ENCODE data around the gene ENTPD1. TPM values are rescaled to one million over a fixed set of nuclear protein-coding genes. Genes with fewer than 3 reads are reported as not detected.

Gene ENTPD1
- total and polyA plus RNA-seq, 10 of the 15 experiments (the other 5 are each of a cell fraction or from before 2014, with no cell fraction given): 110 to 413 (median 161) TPM

- no peak for TF ChIP-seq IRF4 (IDR thresholded peaks at IDR 0.05; ENCODE audit: low read depth, low read length)
- no peak for TF ChIP-seq HDAC2 (IDR thresholded peaks at IDR 0.05)
- TF ChIP-seq, protein P1, sequence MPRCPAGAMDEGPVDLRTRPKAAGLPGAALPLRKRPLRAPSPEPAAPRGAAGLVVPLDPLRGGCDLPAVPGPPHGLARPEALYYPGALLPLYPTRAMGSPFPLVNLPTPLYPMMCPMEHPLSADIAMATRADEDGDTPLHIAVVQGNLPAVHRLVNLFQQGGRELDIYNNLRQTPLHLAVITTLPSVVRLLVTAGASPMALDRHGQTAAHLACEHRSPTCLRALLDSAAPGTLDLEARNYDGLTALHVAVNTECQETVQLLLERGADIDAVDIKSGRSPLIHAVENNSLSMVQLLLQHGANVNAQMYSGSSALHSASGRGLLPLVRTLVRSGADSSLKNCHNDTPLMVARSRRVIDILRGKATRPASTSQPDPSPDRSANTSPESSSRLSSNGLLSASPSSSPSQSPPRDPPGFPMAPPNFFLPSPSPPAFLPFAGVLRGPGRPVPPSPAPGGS (IDR thresholded peaks at IDR 0.05; ENCODE audit: borderline replicate concordance, insufficient read depth, low read depth, low read length, poor library complexity, severe bottlenecking): peak; percentile 9
- TF ChIP-seq WRNIP1 (IDR thresholded peaks at IDR 0.05; ENCODE audit: borderline replicate concordance, low read depth, low read length): no peak
- no peak for TF ChIP-seq TAF1 (IDR thresholded peaks at IDR 0.05; ENCODE audit: borderline replicate concordance, low read depth, low read length)
- no peak for TF ChIP-seq ESRRA (IDR thresholded peaks at IDR 0.05; ENCODE audit: low read length)
- no peak for TF ChIP-seq MAX (IDR thresholded peaks at IDR 0.05; ENCODE audit: low read depth, low read length)
- no peak for TF ChIP-seq ZNF384 (IDR thresholded peaks at IDR 0.05; ENCODE audit: borderline replicate concordance, low read depth, low read length)
- TF ChIP-seq EED (IDR thresholded peaks at IDR 0.05; ENCODE audit: low read depth): no peak
- no peak for TF ChIP-seq SREBF1 (IDR thresholded peaks at IDR 0.05; ENCODE audit: low read length)
- TF ChIP-seq, protein P2, sequence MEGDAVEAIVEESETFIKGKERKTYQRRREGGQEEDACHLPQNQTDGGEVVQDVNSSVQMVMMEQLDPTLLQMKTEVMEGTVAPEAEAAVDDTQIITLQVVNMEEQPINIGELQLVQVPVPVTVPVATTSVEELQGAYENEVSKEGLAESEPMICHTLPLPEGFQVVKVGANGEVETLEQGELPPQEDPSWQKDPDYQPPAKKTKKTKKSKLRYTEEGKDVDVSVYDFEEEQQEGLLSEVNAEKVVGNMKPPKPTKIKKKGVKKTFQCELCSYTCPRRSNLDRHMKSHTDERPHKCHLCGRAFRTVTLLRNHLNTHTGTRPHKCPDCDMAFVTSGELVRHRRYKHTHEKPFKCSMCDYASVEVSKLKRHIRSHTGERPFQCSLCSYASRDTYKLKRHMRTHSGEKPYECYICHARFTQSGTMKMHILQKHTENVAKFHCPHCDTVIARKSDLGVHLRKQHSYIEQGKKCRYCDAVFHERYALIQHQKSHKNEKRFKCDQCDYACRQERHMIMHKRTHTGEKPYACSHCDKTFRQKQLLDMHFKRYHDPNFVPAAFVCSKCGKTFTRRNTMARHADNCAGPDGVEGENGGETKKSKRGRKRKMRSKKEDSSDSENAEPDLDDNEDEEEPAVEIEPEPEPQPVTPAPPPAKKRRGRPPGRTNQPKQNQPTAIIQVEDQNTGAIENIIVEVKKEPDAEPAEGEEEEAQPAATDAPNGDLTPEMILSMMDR (IDR thresholded peaks at IDR 0.05 in 2 of 3, conservative IDR thresholded peaks at IDR 0.05 in 1 of 3; ENCODE audit: control insufficient read depth in 2 of 3, extremely low read depth in 1 of 3, insufficient read depth in 1 of 3, low read depth in 3 of 3, low read length in 3 of 3): no peak
- TF ChIP-seq SMC3 (IDR thresholded peaks at IDR 0.05; ENCODE audit: borderline replicate concordance, low read length): no peak
- TF ChIP-seq JUND (IDR thresholded peaks at IDR 0.05; ENCODE audit: low read depth, low read length): no peak
- no peak for TF ChIP-seq RB1 (IDR thresholded peaks at IDR 0.05; ENCODE audit: borderline replicate concordance)
- TF ChIP-seq MXI1 (IDR thresholded peaks at IDR 0.05; ENCODE audit: low read depth, low read length): no peak
- TF ChIP-seq MLLT1 (IDR thresholded peaks at IDR 0.05): no peak
- no peak for TF ChIP-seq CBX5 (IDR thresholded peaks at IDR 0.05; ENCODE audit: low read depth)
- TF ChIP-seq NFYA (IDR thresholded peaks at IDR 0.05; ENCODE audit: borderline replicate concordance, low read depth, low read length): no peak
- TF ChIP-seq, protein P3, sequence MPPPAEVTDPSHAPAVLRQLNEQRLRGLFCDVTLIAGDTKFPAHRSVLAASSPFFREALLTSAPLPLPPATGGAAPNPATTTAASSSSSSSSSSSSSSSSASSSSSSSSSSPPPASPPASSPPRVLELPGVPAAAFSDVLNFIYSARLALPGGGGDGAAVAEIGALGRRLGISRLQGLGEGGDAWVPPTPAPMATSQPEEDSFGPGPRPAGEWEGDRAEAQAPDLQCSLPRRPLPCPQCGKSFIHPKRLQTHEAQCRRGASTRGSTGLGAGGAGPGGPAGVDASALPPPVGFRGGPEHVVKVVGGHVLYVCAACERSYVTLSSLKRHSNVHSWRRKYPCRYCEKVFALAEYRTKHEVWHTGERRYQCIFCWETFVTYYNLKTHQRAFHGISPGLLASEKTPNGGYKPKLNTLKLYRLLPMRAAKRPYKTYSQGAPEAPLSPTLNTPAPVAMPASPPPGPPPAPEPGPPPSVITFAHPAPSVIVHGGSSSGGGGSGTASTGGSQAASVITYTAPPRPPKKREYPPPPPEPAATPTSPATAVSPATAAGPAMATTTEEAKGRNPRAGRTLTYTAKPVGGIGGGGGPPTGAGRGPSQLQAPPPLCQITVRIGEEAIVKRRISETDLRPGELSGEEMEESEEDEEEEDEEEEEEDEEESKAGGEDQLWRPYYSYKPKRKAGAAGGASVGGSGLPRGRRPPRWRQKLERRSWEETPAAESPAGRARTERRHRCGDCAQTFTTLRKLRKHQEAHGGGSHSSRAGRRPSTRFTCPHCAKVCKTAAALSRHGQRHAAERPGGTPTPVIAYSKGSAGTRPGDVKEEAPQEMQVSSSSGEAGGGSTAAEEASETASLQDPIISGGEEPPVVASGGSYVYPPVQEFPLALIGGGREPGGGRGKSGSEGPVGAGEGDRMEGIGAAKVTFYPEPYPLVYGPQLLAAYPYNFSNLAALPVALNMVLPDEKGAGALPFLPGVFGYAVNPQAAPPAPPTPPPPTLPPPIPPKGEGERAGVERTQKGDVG (CRISPR knock-in tag; IDR thresholded peaks at IDR 0.05): no peak
- no peak for TF ChIP-seq USF1 (IDR thresholded peaks at IDR 0.05; ENCODE audit: borderline replicate concordance, extremely low read length, insufficient read depth, low read depth, low read length)
- no peak for TF ChIP-seq ZZZ3 (IDR thresholded peaks at IDR 0.05; ENCODE audit: control insufficient read depth, insufficient read length, low read depth)
- no peak for TF ChIP-seq EZH2 (IDR thresholded peaks at IDR 0.05; ENCODE audit: borderline replicate concordance, control insufficient read depth, low read depth, low read length)
These were observed 124.7 kb downstream of the ENTPD1 start (continued) for GRCh38 chr10:95880704-95881103.
